IMR-90 (cell line): Measurements from ENCODE around the gene PIP5K1C. TPM values are rescaled to one million over a fixed set of nuclear protein-coding genes. Genes with fewer than 3 reads are reported as not detected.

Experiments used
- ATAC-seq: fragments of 200-7000 bp; cut with Tn5 transposase; 2 replicates; pipeline ENCODE4 v1.9.1; 2020; ENCODE audit warnings: low read depth, mild to moderate bottlenecking, moderate library complexity
- BruUV-seq: library from RNA; stranded (reverse); fragments of 400-500 nt; replicated peaks from 2 replicates; lab custom pipeline; 2021; lab: Mats Ljungman, UMichigan
- CTCF ChIA-PET: fragments of 300-600 bp; formaldehyde crosslinking; extraction: SDS; loops from one replicate; lab custom pipeline; 2021; ENCODE audit warnings: antibody characterized with exemption; lab: Yijun Ruan, JAX
- POLR2A ChIA-PET: fragments of 300-600 bp; sonication (Branson Sonifier 250); formaldehyde crosslinking; loops from one replicate; lab custom pipeline; 2022; ENCODE audit warnings: antibody characterized with exemption; ENCODE audit not compliant: unreplicated experiment; lab: Charles Lee
- DNase-seq: peaks from one replicate; pipeline ENCODE4 v3.0.0; 2013
- H2AFZ ChIP-seq: replicated peaks from 2 replicates; pipeline ENCODE3; 2013; ENCODE audit warnings: low read length, mild to moderate bottlenecking; ENCODE audit not compliant: poor library complexity
- H2AK5ac ChIP-seq: 2 replicates; pipeline ENCODE4 v1.6.1; 2013; ENCODE audit warnings: low read depth, low read length, inconsistent platforms
- H2AK9ac ChIP-seq: replicated peaks from 2 replicates; pipeline ENCODE3; 2013; ENCODE audit warnings: mild to moderate bottlenecking, low read depth, low read length, moderate library complexity; ENCODE audit not compliant: poor library complexity
- H2BK120ac ChIP-seq: 2 replicates; pipeline ENCODE4 v1.6.1; 2013; ENCODE audit warnings: low read depth, low read length, inconsistent platforms
- H2BK15ac ChIP-seq: 3 replicates; pipeline ENCODE4 v1.6.1; 2013; ENCODE audit warnings: low read depth, low read length, inconsistent platforms
- H2BK20ac ChIP-seq: 2 replicates; pipeline ENCODE4 v1.6.1; 2013; ENCODE audit warnings: low read depth, mild to moderate bottlenecking, inconsistent platforms, low read length, moderate library complexity
- H2BK5ac ChIP-seq: 2 replicates; pipeline ENCODE4 v1.6.1; 2013; ENCODE audit warnings: mild to moderate bottlenecking, low read depth, low read length, inconsistent platforms; ENCODE audit not compliant: poor library complexity, severe bottlenecking
- H3K14ac ChIP-seq: replicated peaks from 2 replicates; pipeline ENCODE4 v1.6.1; 2013; ENCODE audit warnings: low read depth, low read length, inconsistent platforms
- H3K18ac ChIP-seq: 2 replicates; pipeline ENCODE4 v1.6.1; 2013; ENCODE audit warnings: low read depth, low read length, control low read depth
- H3K23ac ChIP-seq: 2 replicates; pipeline ENCODE4 v1.6.1; 2013; ENCODE audit warnings: low read depth, low read length, inconsistent platforms
- H3K27ac ChIP-seq: 2 replicates; pipeline ENCODE4 v1.5.1; 2013; ENCODE audit warnings: mild to moderate bottlenecking, control low read depth, low read length; ENCODE audit not compliant: insufficient read depth
- H3K27me3 ChIP-seq: 2 replicates; pipeline ENCODE4 v1.6.1; 2013; ENCODE audit warnings: low read length; ENCODE audit not compliant: control insufficient read depth, insufficient read depth
- H3K36me3 ChIP-seq: 2 replicates; pipeline ENCODE4 v1.6.1; 2013; ENCODE audit warnings: low read length, mixed read lengths; ENCODE audit not compliant: control insufficient read depth, insufficient read depth
- H3K4ac ChIP-seq: 2 replicates; pipeline ENCODE4 v1.6.1; 2013; ENCODE audit warnings: low read depth, low read length, inconsistent platforms
- H3K4me1 ChIP-seq: 2 replicates; pipeline ENCODE4 v1.6.1; 2013; ENCODE audit warnings: low read length, mixed read lengths; ENCODE audit not compliant: control insufficient read depth, insufficient read depth
- H3K4me2 ChIP-seq: 2 replicates; pipeline ENCODE4 v1.6.1; 2013; ENCODE audit warnings: low read depth, mild to moderate bottlenecking, control low read depth, low read length, moderate library complexity
- H3K4me3 ChIP-seq: 2 replicates; pipeline ENCODE4 v1.5.1; 2013; ENCODE audit warnings: low read depth, mild to moderate bottlenecking, control low read depth, low read length, moderate library complexity; ENCODE audit not compliant: insufficient read depth
- H3K56ac ChIP-seq: 2 replicates; pipeline ENCODE4 v1.6.1; 2013; ENCODE audit warnings: low read length, inconsistent platforms; ENCODE audit not compliant: insufficient read depth; ENCODE audit errors: extremely low read depth
- H3K79me1 ChIP-seq, 2 experiments: 2 replicates each; pipeline ENCODE4 v1.6.1; 2013; ENCODE audit warnings: low read length in 2 of 2, inconsistent platforms in 1 of 2, low read depth in 1 of 2
- H3K9ac ChIP-seq: 2 replicates; pipeline ENCODE4 v1.6.1; 2013; ENCODE audit warnings: low read depth, low read length, control low read depth
- H3K9me1 ChIP-seq: 2 replicates; pipeline ENCODE4 v1.6.1; 2013; ENCODE audit warnings: low read length, inconsistent platforms; ENCODE audit not compliant: insufficient read depth
- H3K9me3 ChIP-seq: 2 replicates; pipeline ENCODE4 v1.6.1; 2013; ENCODE audit warnings: low read length; ENCODE audit not compliant: control insufficient read depth, insufficient read depth
- H4K20me1 ChIP-seq: 2 replicates; pipeline ENCODE4 v1.6.1; 2013; ENCODE audit warnings: low read length, inconsistent platforms; ENCODE audit not compliant: insufficient read depth
- H4K5ac ChIP-seq: 2 replicates; pipeline ENCODE4 v1.6.1; 2013; ENCODE audit warnings: mild to moderate bottlenecking, low read depth, low read length, control low read depth
- H4K8ac ChIP-seq, 2 experiments: 2 replicates each; pipeline ENCODE4 v1.6.1; 2013; ENCODE audit warnings: low read depth in 2 of 2, low read length in 2 of 2, control low read depth in 1 of 2, inconsistent platforms in 1 of 2
- H4K91ac ChIP-seq: 2 replicates; pipeline ENCODE4 v1.6.1; 2013; ENCODE audit warnings: low read depth, low read length, inconsistent platforms; ENCODE audit not compliant: insufficient read depth
- CHD1 ChIP-seq: IDR thresholded peaks from 2 replicates; pipeline ENCODE4 v1.6.1; 2012; ENCODE audit warnings: low read depth, low read length, improper control_type of control experiment
- MXI1 ChIP-seq: IDR thresholded peaks from 2 replicates; pipeline ENCODE4 v1.6.1; 2012; ENCODE audit warnings: low read depth, mild to moderate bottlenecking, low read length, moderate library complexity, borderline replicate concordance
- NFE2L2 ChIP-seq: fragments of 150-350 bp; IDR thresholded peaks from 2 replicates; pipeline ENCODE4 v1.6.1; 2016; ENCODE audit warnings: low read depth, mild to moderate bottlenecking, low read length
- SMC3 ChIP-seq: fragments of 150-350 bp; IDR thresholded peaks from 2 replicates; pipeline ENCODE4 v1.6.1; 2016; ENCODE audit warnings: low read depth, mild to moderate bottlenecking, antibody characterized with exemption, low read length, moderate library complexity
- WGBS, 2 experiments: methylation state at CpG; one replicate each; pipeline versions ENCODE4 v1.1.5 to v1.1.7; 2013; ENCODE audit warnings: missing lambda C conversion rate in 2 of 2; ENCODE audit not compliant: insufficient read length in 1 of 2; ENCODE audit errors: extremely low coverage in 2 of 2; 5-methylcytosine and 5-hydroxymethylcytosine counted together
- dilution Hi-C: fragments of 300-500 bp; cut with HindIII; formaldehyde crosslinking; loops from one replicate; pipeline ENCODE4 v1.14.3; 2018; ENCODE audit warnings: low sequenced_read_pairs; ENCODE audit not compliant: unreplicated experiment
- in situ Hi-C: fragments of 300-500 bp; cut with MboI; formaldehyde crosslinking; loops from 3 replicates; pipeline ENCODE4 v1.14.3; 2019; ENCODE audit warnings: low sequenced_read_pairs, inconsistent platforms, mixed read lengths
- intact Hi-C: fragments of 100-400 bp; cut with micrococcal nuclease; formaldehyde crosslinking; loops from 2 replicates; pipeline ENCODE4 v1.10.0; 2022
- polyA plus RNA-seq, 3 experiments: library from polyadenylated mRNA; depleted of rRNA; stranded (reverse); fragments of >200 nt; gene quantifications; 2 replicates each; pipeline ENCODE4 v1.2.3, GENCODE V29; 2012; ENCODE audit warnings: low replicate concordance in 1 of 3
- total RNA-seq: library from RNA; depleted of rRNA; stranded (reverse); fragments of >200 nt; gene quantifications from 2 replicates; pipeline ENCODE4 v1.2.3, GENCODE V29; 2012
- TF ChIP-seq, protein P1 (sequence below): fragments of 150-350 bp; IDR thresholded peaks from 2 replicates; pipeline ENCODE4 v1.6.1; 2016; ENCODE audit warnings: low read depth, mild to moderate bottlenecking, low read length, moderate library complexity, borderline replicate concordance
- TF ChIP-seq, protein P2 (sequence below): fragments of 150-350 bp; IDR thresholded peaks from 2 replicates; pipeline ENCODE4 v1.6.1; 2017; ENCODE audit warnings: mild to moderate bottlenecking, antibody characterized with exemption, low read length, low read depth

PIP5K1C gene
- total and polyA plus RNA-seq, 2 of the 4 experiments (the other 2 are of a cell fraction) = 13.6 to 23.3 TPM

DNA sequence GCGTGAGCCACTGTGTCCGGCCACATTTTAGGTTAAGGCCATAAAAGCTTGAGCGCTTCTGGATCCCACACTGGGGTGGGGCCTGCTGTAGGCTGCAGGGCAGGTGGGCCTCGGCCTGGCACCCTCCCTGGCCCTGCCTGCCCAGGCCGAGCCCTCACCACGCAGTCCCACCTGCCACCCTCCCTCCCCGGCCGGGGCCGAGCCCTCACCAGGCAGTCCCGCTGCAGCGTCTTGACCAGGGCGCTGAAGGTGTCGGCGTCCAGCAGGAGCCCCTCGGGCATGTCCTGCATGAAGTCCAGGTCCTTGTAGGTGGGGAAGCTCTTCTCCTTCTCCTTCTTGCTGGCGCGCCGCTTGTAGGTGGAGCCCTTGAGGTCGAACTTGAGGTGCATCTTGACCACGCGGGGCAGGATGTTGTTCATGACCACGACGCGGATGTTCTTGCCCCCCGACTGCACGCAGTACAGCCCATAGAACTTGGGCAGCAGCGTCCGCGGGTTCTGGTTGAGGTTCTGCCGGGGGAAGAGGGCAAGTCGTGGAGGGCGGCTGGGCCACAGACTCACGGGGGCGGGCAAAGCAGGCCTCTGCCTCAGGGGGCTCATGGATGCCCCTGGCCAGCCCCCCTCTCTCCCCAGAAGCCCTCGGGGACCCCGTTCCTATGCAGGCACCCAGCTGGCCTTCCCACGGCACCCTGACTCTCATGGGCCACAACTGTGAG, 47.0 kb downstream of the PIP5K1C start:
- TF ChIP-seq, protein P1, sequence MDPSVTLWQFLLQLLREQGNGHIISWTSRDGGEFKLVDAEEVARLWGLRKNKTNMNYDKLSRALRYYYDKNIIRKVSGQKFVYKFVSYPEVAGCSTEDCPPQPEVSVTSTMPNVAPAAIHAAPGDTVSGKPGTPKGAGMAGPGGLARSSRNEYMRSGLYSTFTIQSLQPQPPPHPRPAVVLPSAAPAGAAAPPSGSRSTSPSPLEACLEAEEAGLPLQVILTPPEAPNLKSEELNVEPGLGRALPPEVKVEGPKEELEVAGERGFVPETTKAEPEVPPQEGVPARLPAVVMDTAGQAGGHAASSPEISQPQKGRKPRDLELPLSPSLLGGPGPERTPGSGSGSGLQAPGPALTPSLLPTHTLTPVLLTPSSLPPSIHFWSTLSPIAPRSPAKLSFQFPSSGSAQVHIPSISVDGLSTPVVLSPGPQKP = no peak
- TF ChIP-seq, protein P2, sequence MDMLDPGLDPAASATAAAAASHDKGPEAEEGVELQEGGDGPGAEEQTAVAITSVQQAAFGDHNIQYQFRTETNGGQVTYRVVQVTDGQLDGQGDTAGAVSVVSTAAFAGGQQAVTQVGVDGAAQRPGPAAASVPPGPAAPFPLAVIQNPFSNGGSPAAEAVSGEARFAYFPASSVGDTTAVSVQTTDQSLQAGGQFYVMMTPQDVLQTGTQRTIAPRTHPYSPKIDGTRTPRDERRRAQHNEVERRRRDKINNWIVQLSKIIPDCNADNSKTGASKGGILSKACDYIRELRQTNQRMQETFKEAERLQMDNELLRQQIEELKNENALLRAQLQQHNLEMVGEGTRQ = no peak
- TF ChIP-seq NFE2L2 (no peak), SMC3 (no peak), CHD1 (no peak), MXI1 (no peak)
- H3K36me3 ChIP-seq = peaks cover 51% of the 10 kb centered on the region
- H3K4ac ChIP-seq = no peak overlapping the region
- in situ Hi-C loops = no loop called here
- no peak overlapping the region for H3K18ac ChIP-seq
- ChIA-PET CTCF (no interaction called here), POLR2A (no interaction called here)
- no peak overlapping the region for H2BK15ac ChIP-seq
- H4K5ac ChIP-seq = no peak overlapping the region
- WGBS, 2 experiments = 89% methylated on average over 12 of the region's 37 CpGs; no CpG with 5 or more reads in 1 of the 2 experiments
- H2AK5ac ChIP-seq = no peak overlapping the region
- no peak overlapping the region for H2BK120ac ChIP-seq
- H3K4me1 ChIP-seq = peaks cover 3% of the 10 kb centered on the region
- H3K23ac ChIP-seq = no peak overlapping the region
- no peak overlapping the region for H3K9ac ChIP-seq
- H3K27me3 ChIP-seq = no peaks in the 10 kb centered on the region
- no peak overlapping the region for H2AFZ ChIP-seq
- H3K27ac ChIP-seq = no peak overlapping the region
- no peak overlapping the region for H3K4me3 ChIP-seq
- H2AK9ac ChIP-seq = peak overlapping the region; percentile 16
- intact Hi-C loops = no loop called here
- dilution Hi-C loops = no loop called here
- H3K4me2 ChIP-seq = no peak overlapping the region
- no peak overlapping the region for H4K8ac ChIP-seq
- H2BK5ac ChIP-seq = no peak overlapping the region
- H4K91ac ChIP-seq = no peak overlapping the region
- H3K9me3 ChIP-seq = no peaks in the 10 kb centered on the region
- peaks cover 6 to 16% of the 10 kb centered on the region in 2 experiments for H3K79me1 ChIP-seq
- no peak overlapping the region for H2BK20ac ChIP-seq
- H3K14ac ChIP-seq = no peak overlapping the region
- DNase-seq = no peak
- H3K56ac ChIP-seq = no peak overlapping the region
- BruUV-seq = no TSS peak
- ATAC-seq = no peak
- H3K9me1 ChIP-seq = peaks cover 3% of the 10 kb centered on the region; the same call in 1 of the 2 replicates
- H4K20me1 ChIP-seq = no peaks in the 10 kb centered on the region
